A673 (cell line): ENCODE measurements around the gene NGB.

Experiments
- EZH2 ChIP-seq: fragments of 200-600 bp; sonication (generic); IDR thresholded peaks from 2 replicates; pipeline ENCODE4 v1.6.1; 2017; ENCODE audit warnings: borderline replicate concordance, low read depth, mild to moderate bottlenecking, mixed read lengths, antibody characterized with exemption, low read length; ENCODE audit not compliant: poor library complexity, severe bottlenecking
- TF ChIP-seq, protein P1 (sequence below): fragments of 300-800, 200-600 bp; sonication (generic); conservative IDR thresholded peaks from 2 replicates; pipeline ENCODE4 v1.5.1; 2017; ENCODE audit warnings: low read depth, mild to moderate bottlenecking, antibody characterized with exemption, low read length, moderate library complexity, mixed read lengths

DNA sequence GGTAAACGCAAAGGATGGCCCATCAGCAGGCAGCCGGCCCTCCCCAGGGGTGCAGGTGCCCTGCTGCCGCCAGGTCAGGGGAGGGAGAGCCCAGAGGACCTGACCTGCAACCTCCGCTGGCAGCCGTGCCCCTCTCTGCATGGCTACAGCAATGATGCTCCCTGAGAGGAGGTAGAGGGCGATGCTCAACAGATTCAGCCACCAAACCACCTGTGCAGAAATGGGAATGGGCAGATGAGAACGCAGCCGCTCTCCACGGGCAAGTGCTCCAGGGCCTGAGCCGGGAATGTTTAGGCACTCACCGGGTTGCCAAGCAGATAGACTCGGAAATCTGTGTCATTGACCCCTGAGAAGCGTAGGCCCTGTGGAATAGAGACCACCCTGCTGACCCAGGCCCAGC, 8.7 kb upstream of the NGB start:
- TF ChIP-seq, protein P1, sequence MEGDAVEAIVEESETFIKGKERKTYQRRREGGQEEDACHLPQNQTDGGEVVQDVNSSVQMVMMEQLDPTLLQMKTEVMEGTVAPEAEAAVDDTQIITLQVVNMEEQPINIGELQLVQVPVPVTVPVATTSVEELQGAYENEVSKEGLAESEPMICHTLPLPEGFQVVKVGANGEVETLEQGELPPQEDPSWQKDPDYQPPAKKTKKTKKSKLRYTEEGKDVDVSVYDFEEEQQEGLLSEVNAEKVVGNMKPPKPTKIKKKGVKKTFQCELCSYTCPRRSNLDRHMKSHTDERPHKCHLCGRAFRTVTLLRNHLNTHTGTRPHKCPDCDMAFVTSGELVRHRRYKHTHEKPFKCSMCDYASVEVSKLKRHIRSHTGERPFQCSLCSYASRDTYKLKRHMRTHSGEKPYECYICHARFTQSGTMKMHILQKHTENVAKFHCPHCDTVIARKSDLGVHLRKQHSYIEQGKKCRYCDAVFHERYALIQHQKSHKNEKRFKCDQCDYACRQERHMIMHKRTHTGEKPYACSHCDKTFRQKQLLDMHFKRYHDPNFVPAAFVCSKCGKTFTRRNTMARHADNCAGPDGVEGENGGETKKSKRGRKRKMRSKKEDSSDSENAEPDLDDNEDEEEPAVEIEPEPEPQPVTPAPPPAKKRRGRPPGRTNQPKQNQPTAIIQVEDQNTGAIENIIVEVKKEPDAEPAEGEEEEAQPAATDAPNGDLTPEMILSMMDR, result no peak
- TF ChIP-seq EZH2, result no peak
